ENCODE results near the gene ACADVL.

Gene ACADVL

DNA sequence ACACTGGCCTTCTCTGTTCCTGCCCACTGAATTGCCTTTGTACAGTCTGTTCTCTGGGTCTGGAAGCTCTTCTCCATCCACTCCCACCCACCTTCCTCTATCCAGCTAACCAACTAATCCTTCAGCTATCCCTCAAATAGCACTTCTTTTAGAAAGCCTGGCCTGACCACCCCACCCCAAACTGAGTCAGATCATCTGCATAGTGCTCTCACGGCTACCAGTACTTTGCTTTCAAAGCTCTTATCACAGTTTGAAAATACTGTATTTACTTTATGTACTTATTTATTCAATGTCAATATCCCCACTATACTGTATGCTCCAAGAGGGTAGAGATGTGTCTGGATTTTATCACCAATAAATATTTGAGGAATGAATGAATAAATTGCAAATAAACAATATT lies 47.0 kb downstream of the ACADVL start:
- no peak for DNase-seq (ENCODE audit: insufficient read length, low spot score)
- FAIRE-seq: no peak
